Measurements from ENCODE around the gene CLEC16A. TPM values are rescaled to one million over a fixed set of nuclear protein-coding genes. Genes with fewer than 3 reads are reported as not detected.
A peak's percentile ranks its signal among the peaks of the same experiment; 100 is the strongest.

Gene CLEC16A
- total RNA-seq, 4 donors from 2014 or later: 19.9 to 38.3 (median 35.0) TPM

GRCh38 chr16:11009027-11009755 lies 64.8 kb downstream of the CLEC16A start:
- Histone ChIP-seq H3K36me3 (peaks cover 0 to 18% of the 10 kb centered on the region in 2 donors), H3K27me3 (no peaks in the 10 kb centered on the region), H3K27ac (no peak overlapping the region), H3K4me1 (peaks cover 0 to 11% (median 0%) of the 10 kb centered on the region in 3 donors), H3K9me3 (no peaks in the 10 kb centered on the region), H3K4me3 (no peak overlapping the region)
- 70 to 79% methylated on average over 2 to 3 of the region's 8 CpGs for WGBS, 2 donors (ENCODE audit: low coverage in 1 of 2)
- ATAC-seq: no peak
- TF ChIP-seq CTCF (IDR thresholded peaks at IDR 0.05) (no peak), POLR2AphosphoS5 (IDR thresholded peaks at IDR 0.05) (no peak), EP300 (IDR thresholded peaks at IDR 0.05) (no peak), POLR2A (IDR thresholded peaks at IDR 0.05) (no peak)

- H3K9me3 ChIP-seq: no peaks in the 10 kb centered on the region
- TF ChIP-seq CTCF (IDR thresholded peaks at IDR 0.05) (no peak), POLR2AphosphoS5 (IDR thresholded peaks at IDR 0.05) (no peak), POLR2A (IDR thresholded peaks at IDR 0.05) (no peak), EP300 (IDR thresholded peaks at IDR 0.05) (no peak)
- H3K4me3 ChIP-seq: no peak overlapping the region
- H3K27ac ChIP-seq: peak overlapping the region in 1 of 4 donors; percentile 23
- H3K27me3 ChIP-seq: no peaks in the 10 kb centered on the region
- 81 to 96% methylated on average over 11 to 12 of the region's 12 CpGs for WGBS, 2 donors (ENCODE audit: low coverage in 1 of 2)
- ATAC-seq: peak; percentile 92
- peaks cover 0 to 6% of the 10 kb centered on the region in 2 donors for H3K36me3 ChIP-seq
- no peaks in the 10 kb centered on the region for H3K4me1 ChIP-seq
These were observed 66.3 kb downstream of the CLEC16A start for GRCh38 chr16:11010575-11011221.

GRCh38 chr16:11011326-11011725 lies 67.0 kb downstream of the CLEC16A start:
- no peak for ATAC-seq
- H3K9me3 ChIP-seq: no peaks in the 10 kb centered on the region
- peak overlapping the region in 1 of 4 donors; percentile 22 for H3K27ac ChIP-seq
- H3K4me1 ChIP-seq: no peaks in the 10 kb centered on the region
- TF ChIP-seq POLR2A (IDR thresholded peaks at IDR 0.05): no peak
- TF ChIP-seq CTCF (IDR thresholded peaks at IDR 0.05): no peak
- TF ChIP-seq POLR2AphosphoS5 (IDR thresholded peaks at IDR 0.05): no peak
- no peak for TF ChIP-seq EP300 (IDR thresholded peaks at IDR 0.05)
- WGBS, 2 donors (ENCODE audit: low coverage in 1 of 2): 100% methylated on average over 1 of the region's 1 CpG; no CpG with 5 or more reads in 1 of the 2 donors
- no peaks in the 10 kb centered on the region for H3K27me3 ChIP-seq
- H3K36me3 ChIP-seq: no peaks in the 10 kb centered on the region
- no peak overlapping the region for H3K4me3 ChIP-seq

- Histone ChIP-seq H3K27ac (no peak overlapping the region), H3K4me3 (no peak overlapping the region), H3K4me1 (peaks cover 0 to 7% (median 0%) of the 10 kb centered on the region in 3 donors), H3K36me3 (no peaks in the 10 kb centered on the region), H3K9me3 (no peaks in the 10 kb centered on the region), H3K27me3 (no peaks in the 10 kb centered on the region)
- TF ChIP-seq POLR2A (IDR thresholded peaks at IDR 0.05) (no peak), EP300 (IDR thresholded peaks at IDR 0.05) (no peak), CTCF (IDR thresholded peaks at IDR 0.05) (no peak), POLR2AphosphoS5 (IDR thresholded peaks at IDR 0.05) (no peak)
- WGBS, 2 donors (ENCODE audit: low coverage in 1 of 2): 96 to 100% methylated on average over 4 to 7 of the region's 8 CpGs
- no peak for ATAC-seq
These were observed 68.5 kb downstream of the CLEC16A start for GRCh38 chr16:11012841-11013240.

Measured in gastroesophageal sphincter (tissue), 4 donors.